GM18505 (cell line): ENCODE data around the gene CALCOCO1.

Experiments
- ATAC-seq: cut with Tn5 transposase; IDR thresholded peaks from one replicate; pipeline ENCODE4 v1.9.1; 2021; ENCODE audit not compliant: unreplicated experiment
- POLR2A ChIP-seq: IDR thresholded peaks from 4 replicates; pipeline ENCODE4 v1.6.1; 2011; ENCODE audit warnings: borderline replicate concordance; ENCODE audit not compliant: insufficient read depth, insufficient read length; ENCODE audit errors: extremely low read depth

CALCOCO1 gene

GRCh38 chr12:53748072-53748840 is 21.0 kb upstream of the CALCOCO1 start:
- ATAC-seq, result no peak

GRCh38 chr12:53747095-53747494 is 19.8 kb upstream of the CALCOCO1 start:
- TF ChIP-seq POLR2A, result no peak
- ATAC-seq, result no peak

More at GRCh38 chr12:53748072-53748840, 21.0 kb upstream of the CALCOCO1 start:
- no peak for TF ChIP-seq POLR2A

DNA sequence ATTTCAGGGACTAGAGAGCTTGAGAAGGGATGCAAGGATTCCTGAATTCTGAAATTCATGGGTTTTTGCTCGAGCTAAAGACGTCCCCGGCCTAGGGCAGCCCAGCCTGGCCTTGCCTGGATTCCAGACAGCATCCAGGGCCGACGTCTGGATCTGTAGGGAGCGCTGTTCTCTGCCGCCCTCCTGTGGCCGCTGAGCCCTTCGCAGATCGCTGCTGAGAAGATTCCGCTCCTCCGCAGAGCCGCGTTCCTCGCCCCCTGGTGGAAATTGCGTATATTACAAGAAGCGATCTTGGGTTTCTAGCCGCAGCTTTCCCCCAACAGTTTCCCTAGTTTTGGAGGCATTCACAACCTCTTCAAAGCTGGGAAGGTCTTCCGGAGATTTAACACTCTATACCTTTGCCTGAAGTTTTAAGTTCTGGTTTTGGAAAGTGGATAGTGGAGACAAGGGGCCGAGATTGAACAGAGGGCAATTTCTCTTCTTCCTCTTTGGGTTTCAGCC is 19.4 kb upstream of the CALCOCO1 start:
- ATAC-seq, result no peak
- no peak for TF ChIP-seq POLR2A

- no peak for ATAC-seq
- no peak for TF ChIP-seq POLR2A
Observed at GRCh38 chr12:53744751-53745150, 17.5 kb upstream of the CALCOCO1 start.

- no peak for ATAC-seq
- no peak for TF ChIP-seq POLR2A
Observed at GRCh38 chr12:53744130-53744441, 16.8 kb upstream of the CALCOCO1 start.

GRCh38 chr12:53743266-53744129 is 16.2 kb upstream of the CALCOCO1 start:
- ATAC-seq, result no peak

DNA sequence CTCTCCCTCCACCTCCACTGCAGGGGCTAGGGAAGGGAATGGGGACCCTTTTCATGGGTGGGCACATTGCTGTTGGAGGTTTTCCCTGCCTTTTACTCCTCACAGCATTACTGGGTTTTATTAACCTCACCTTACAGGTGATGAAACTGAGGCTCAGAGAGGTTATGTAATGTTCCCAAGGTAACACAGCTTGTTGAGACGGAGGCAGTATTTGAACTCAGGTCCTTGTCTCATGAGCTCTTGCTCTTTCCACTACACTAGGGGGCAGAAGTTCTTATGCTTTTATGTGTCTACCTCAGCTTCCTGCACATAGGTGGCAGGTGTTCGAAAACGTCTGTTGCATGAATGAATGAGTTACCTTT is 12.9 kb upstream of the CALCOCO1 start:
- TF ChIP-seq POLR2A, result no peak
- ATAC-seq, result no peak

More at GRCh38 chr12:53743266-53744129, 16.2 kb upstream of the CALCOCO1 start:
- TF ChIP-seq POLR2A, result no peak

GRCh38 chr12:53739214-53740129 is 12.2 kb upstream of the CALCOCO1 start:
- TF ChIP-seq POLR2A, result no peak
- ATAC-seq, result no peak

GRCh38 chr12:53738406-53739213 is 11.4 kb upstream of the CALCOCO1 start:
- no peak for ATAC-seq
- TF ChIP-seq POLR2A, result no peak

GRCh38 chr12:53737951-53738405 is 10.7 kb upstream of the CALCOCO1 start:
- TF ChIP-seq POLR2A, result no peak
- no peak for ATAC-seq

DNA sequence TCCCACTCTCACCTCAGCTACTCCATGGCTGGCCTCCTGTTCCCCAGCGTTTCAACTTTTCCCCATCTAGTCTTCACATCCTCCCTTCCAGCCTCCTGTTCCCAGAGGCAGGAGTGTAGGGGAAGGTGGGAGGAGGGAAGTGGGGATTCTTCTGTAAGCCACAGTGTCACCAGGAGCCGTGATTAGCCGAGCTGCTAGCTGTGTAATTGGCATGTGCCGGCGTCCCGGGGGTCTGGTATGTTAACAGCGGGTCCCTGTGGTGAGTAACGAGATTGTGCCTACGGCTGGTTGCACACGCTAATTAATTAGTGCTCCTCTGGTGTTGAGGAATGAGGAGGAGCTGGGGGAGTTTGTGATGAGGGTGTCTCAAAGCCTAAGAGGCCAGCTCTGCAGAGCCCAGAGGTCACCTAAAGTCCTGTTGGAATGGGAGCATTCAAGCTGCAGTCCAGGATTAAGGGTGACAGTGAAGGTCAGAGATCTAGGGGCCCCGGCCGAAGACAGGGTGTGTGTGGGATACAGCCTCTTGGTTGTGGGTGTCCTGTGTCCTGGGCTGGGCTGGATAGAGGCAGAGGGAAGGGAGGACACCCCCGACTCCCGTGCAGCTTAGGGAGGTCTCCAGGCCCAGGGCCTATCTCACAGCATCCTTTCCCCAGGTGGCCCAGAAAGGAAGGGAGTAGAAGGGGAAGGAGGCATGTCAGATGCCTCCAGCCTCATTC is 10.0 kb upstream of the CALCOCO1 start:
- ATAC-seq, result no peak
- no peak for TF ChIP-seq POLR2A

DNA sequence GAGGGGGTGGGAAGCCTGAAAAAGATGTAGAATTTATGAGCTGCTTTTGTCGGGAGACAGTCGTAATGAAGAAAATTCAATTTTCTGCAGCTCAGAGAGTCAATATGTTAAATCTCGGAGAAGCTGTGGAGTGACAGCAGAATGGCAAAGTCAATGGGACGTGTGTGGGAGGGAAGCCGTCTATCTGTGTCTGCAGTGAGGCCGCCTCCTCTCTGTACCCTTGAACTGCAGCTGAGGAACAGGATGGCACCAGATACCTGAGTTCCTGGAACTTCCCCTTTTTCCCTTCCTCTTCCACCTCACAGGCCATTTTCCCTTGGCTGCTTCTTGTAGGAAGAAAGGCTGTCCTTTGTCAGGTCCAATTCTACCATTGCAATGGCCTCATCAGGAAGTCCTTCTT is 9.3 kb upstream of the CALCOCO1 start:
- TF ChIP-seq POLR2A, result no peak
- ATAC-seq, result no peak

DNA sequence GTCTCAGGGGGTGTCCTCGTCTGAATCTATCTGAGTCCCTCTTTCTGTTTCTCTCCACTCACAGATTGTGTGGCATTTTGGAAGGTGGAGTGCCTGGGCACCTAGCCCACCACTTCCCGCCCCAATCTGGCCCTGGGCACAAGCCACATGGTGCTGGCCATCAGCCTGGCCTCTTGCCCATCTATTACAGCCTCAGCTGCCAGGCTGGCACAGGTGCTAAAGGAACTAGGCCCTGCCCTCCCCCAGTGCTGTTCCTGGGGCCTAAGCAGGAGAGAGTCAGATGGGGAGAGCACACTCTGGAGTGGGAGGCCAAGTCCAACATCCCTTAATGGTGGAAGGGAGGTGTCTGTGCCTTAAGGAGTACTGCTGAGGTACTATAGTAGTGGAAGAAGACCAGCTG is 8.3 kb upstream of the CALCOCO1 start:
- no peak for ATAC-seq

More for the DNA sequence above, 8.3 kb upstream of the CALCOCO1 start:
- TF ChIP-seq POLR2A, result no peak
